Astrocyte of the cerebellum (primary cell): ENCODE data around the gene NUAK1.
A peak's percentile ranks its signal among the peaks of the same experiment; 100 is the strongest.

Experiments
- DNase-seq: peaks from one replicate; pipeline ENCODE4 v3.0.0-alpha.2; 2011; ENCODE audit warnings: low read depth
- H3K4me3 ChIP-seq: 2 replicates; pipeline ENCODE4 v1.5.1; 2011; ENCODE audit warnings: mild to moderate bottlenecking, low read depth, low read length, moderate library complexity
- CTCF ChIP-seq: IDR thresholded peaks from 2 replicates; pipeline ENCODE4 v1.5.1; 2012; ENCODE audit warnings: low read length, low read depth, moderate library complexity, mild to moderate bottlenecking; ENCODE audit errors: missing control alignments
- in situ Hi-C: cut with HindIII; loops from 2 replicates; pipeline ENCODE4 v1.10.0; 2017; ENCODE audit warnings: low sequenced_read_pairs

The NUAK1 gene

GRCh38 chr12:106170285-106170684 is 31.5 kb upstream of the NUAK1 start:
- no peak overlapping the region for H3K4me3 ChIP-seq
- in situ Hi-C loops: no loop called here
- peak; percentile 48 for DNase-seq
- TF ChIP-seq CTCF: no peak

- H3K4me3 ChIP-seq: no peak overlapping the region
- TF ChIP-seq CTCF: no peak
- no peak for DNase-seq
- in situ Hi-C loops: no loop called here
These were observed 25.0 kb upstream of the NUAK1 start for GRCh38 chr12:106163712-106164111.

GRCh38 chr12:106161491-106161890 is 22.7 kb upstream of the NUAK1 start:
- in situ Hi-C loops: no loop called here
- no peak overlapping the region for H3K4me3 ChIP-seq
- no peak for DNase-seq
- no peak for TF ChIP-seq CTCF

- in situ Hi-C loops: no loop called here
- TF ChIP-seq CTCF: no peak
- no peak for DNase-seq
- H3K4me3 ChIP-seq: no peak overlapping the region
These were observed 22.2 kb upstream of the NUAK1 start for GRCh38 chr12:106160915-106161314.

GRCh38 chr12:106157802-106158201 is 19.0 kb upstream of the NUAK1 start:
- TF ChIP-seq CTCF: no peak
- in situ Hi-C loops: no loop called here
- no peak for DNase-seq
- no peak overlapping the region for H3K4me3 ChIP-seq

- no peak for TF ChIP-seq CTCF
- DNase-seq: no peak
- H3K4me3 ChIP-seq: no peak overlapping the region
- in situ Hi-C loops: no loop called here
These were observed 16.1 kb upstream of the NUAK1 start for GRCh38 chr12:106154751-106155273.

- in situ Hi-C loops: no loop called here
- DNase-seq: no peak
- no peak overlapping the region for H3K4me3 ChIP-seq
- TF ChIP-seq CTCF: no peak
These were observed 13.6 kb upstream of the NUAK1 start for GRCh38 chr12:106152334-106152733.
